NT2/D1 (cell line): ENCODE measurements around the gene ITSN2.

Source experiments
- SUZ12 ChIP-seq: IDR thresholded peaks from 2 replicates; pipeline ENCODE4 v1.6.1; 2011; ENCODE audit not compliant: insufficient read length, insufficient read depth; ENCODE audit errors: extremely low read depth
- YY1 ChIP-seq: IDR thresholded peaks from 2 replicates; pipeline ENCODE4 v1.6.1; 2011; ENCODE audit not compliant: insufficient read length, insufficient read depth

GRCh38 chr2:24394998-24395397 lies 34.7 kb upstream of the ITSN2 start:
- TF ChIP-seq YY1 (no peak), SUZ12 (no peak)
